ENCODE data around the gene TMEM87B. TPM values are rescaled to one million over a fixed set of nuclear protein-coding genes. Genes with fewer than 3 reads are reported as not detected.

The TMEM87B gene
- total RNA-seq, 2 donors from 2014 or later, result 8.0 to 13.2 TPM

DNA sequence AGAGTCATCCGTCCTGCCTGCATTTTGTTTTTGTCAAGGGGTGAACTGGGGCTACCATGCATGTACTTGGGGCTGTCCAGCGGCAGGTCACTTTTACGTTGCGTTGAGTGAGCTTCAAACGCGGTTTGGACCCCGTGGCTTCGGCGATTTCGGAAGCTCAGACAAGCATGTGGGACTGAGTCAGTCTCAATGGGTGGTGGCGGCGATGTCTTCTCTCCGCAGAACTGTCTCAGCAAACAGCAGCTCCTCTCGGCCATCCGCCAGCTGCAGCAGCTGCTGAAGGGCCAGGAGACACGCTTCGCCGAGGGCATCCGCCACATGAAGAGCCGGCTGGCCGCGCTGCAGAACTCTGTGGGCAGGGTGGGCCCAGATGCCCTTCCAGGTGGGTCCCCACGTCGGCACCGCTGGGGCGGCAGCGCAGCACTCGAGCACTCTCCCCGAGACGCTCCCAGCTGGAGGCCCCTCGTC is 104.4 kb downstream of the TMEM87B start:
- ATAC-seq (no peak), DNase-seq (ENCODE audit: low spot score) (no peak)
- H3K4me1 Mint-ChIP-seq (ENCODE audit: low read depth in 2 of 2), result peaks cover 13 to 16% of the 10 kb centered on the region in 2 donors
- H3K27me3 Mint-ChIP-seq, result no peaks in the 10 kb centered on the region
- no peak overlapping the region for H3K4me3 Mint-ChIP-seq
- no peaks in the 10 kb centered on the region for H3K9me3 Mint-ChIP-seq
- no peak overlapping the region for H3K27ac Mint-ChIP-seq
- H3K36me3 Mint-ChIP-seq, result no peaks in the 10 kb centered on the region

DNA sequence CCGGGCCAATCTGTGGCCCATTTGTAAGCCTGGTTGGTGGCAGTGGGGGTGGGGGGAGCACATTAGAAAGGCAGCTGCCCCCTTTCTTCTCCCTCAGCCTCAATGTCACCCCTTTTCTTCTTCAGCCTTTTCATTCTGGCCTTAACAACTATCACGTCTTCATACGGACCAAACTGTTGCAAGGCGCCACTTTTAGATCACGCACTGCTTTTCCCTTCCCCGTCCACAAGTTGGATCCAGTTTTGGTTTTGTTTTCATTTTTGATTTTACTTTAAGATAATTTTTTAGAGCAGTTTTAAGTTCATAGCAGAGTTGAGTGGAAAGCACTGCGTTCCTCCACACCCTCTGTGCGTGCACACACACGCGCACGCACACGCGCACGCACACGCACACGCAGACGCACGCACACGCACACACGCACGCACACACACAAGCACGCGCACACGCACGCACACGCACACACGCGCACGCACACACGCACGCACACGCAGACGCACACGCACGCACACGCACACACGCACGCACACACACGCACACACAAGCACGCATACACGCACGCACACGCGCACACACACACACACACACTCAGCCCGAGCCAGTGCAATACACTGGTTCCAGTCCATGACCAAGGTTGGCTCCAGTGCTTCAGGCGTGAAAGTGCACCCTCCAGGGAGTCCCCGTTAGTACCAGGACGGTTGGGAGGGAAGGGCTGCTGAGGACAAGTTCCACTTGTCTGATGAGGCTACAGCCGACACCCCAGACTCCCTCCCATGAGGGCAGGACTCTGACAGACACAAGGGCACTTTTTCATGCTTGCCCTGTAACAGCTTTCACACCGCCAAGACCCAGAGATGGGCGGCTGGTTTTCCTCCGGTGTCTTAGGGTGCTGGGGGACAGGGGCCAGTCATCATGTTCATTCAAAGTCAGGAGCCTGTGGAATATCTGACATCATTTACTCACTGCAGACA is 105.5 kb downstream of the TMEM87B start:
- no peak for DNase-seq (ENCODE audit: low spot score)
- H3K27me3 Mint-ChIP-seq, result no peaks in the 10 kb centered on the region
- no peak overlapping the region for H3K27ac Mint-ChIP-seq

DNA sequence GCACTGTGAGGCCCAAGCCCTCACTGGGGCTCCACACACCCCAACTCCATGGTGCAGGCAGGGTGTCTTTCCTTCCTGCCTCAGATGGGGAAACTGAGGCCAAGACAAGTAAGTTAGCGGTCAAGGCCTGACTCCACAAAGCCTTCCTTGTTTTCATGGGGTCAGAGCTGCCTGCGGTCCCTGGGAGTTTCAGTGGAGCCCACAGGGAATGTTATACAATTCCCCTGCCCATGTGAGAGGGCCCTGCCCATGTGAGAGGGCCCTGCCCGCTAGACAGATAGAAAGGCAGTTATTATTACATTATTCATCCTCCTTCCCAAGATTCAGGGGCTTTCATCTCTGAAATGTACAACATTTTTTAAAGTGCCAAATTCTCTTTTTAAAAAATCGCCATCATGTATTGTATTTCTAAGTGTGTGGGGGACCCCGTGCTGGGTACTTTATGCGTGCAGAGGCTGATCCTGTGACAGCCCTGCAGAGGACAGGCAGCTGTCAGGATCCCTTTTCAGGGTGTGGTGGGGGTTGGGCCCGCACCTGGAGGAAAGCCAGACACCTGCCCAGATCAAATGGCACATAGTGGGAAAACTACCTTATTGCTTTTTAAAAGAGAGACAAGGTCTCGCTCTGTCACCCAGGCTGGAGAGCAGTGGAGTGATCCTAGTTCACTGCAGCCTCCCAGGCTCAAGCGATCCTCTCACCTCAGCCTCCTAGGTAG is 106.5 kb downstream of the TMEM87B start:
- DNase-seq (ENCODE audit: low spot score), result no peak
- H3K27ac Mint-ChIP-seq, result no peak overlapping the region
- H3K27me3 Mint-ChIP-seq, result no peaks in the 10 kb centered on the region
- no peak for ATAC-seq
- no peak overlapping the region for H3K4me3 Mint-ChIP-seq
- no peaks in the 10 kb centered on the region for H3K36me3 Mint-ChIP-seq
- H3K9me3 Mint-ChIP-seq, result no peaks in the 10 kb centered on the region
- peaks cover 0 to under 1% of the 10 kb centered on the region in 2 donors for H3K4me1 Mint-ChIP-seq (ENCODE audit: low read depth in 2 of 2)

More for the DNA sequence above, 105.5 kb downstream of the TMEM87B start:
- Mint-ChIP-seq H3K4me1 (ENCODE audit: low read depth in 2 of 2) (peaks cover 8 to 11% of the 10 kb centered on the region in 2 donors), H3K9me3 (no peaks in the 10 kb centered on the region), H3K4me3 (no peak overlapping the region), H3K36me3 (no peaks in the 10 kb centered on the region)
- no peak for ATAC-seq

GRCh38 chr2:112162341-112162740 is 107.3 kb downstream of the TMEM87B start:
- DNase-seq (ENCODE audit: low spot score) (no peak), ATAC-seq (no peak)
- no peak overlapping the region for H3K4me3 Mint-ChIP-seq
- peaks cover 0 to 3% of the 10 kb centered on the region in 2 donors for H3K4me1 Mint-ChIP-seq (ENCODE audit: low read depth in 2 of 2)
- H3K36me3 Mint-ChIP-seq, result no peaks in the 10 kb centered on the region
- H3K9me3 Mint-ChIP-seq, result no peaks in the 10 kb centered on the region
- no peak overlapping the region for H3K27ac Mint-ChIP-seq
- H3K27me3 Mint-ChIP-seq, result no peaks in the 10 kb centered on the region

DNA sequence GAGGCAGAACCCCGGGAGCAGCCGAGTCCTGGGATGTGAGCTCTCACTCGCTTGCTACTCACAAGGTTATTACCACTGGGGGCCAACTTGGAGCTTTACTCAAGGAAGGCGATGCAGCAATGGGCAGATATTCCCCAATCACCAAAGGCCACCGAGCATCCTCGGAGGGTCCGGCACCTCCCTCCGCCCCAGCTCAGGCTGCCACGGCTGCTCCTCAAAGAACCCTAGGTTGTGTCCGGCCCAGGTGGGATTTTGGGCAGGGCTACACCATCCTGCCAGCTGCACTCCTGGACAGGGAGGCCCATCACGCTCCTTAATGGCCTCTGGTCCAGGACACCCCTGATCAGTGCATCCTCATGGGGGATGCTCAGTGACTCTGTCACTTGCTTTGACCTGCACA is 107.9 kb downstream of the TMEM87B start:
- no peak for ATAC-seq
- no peaks in the 10 kb centered on the region for H3K36me3 Mint-ChIP-seq
- peaks cover 3 to 5% of the 10 kb centered on the region in 2 donors for H3K4me1 Mint-ChIP-seq (ENCODE audit: low read depth in 2 of 2)

DNA sequence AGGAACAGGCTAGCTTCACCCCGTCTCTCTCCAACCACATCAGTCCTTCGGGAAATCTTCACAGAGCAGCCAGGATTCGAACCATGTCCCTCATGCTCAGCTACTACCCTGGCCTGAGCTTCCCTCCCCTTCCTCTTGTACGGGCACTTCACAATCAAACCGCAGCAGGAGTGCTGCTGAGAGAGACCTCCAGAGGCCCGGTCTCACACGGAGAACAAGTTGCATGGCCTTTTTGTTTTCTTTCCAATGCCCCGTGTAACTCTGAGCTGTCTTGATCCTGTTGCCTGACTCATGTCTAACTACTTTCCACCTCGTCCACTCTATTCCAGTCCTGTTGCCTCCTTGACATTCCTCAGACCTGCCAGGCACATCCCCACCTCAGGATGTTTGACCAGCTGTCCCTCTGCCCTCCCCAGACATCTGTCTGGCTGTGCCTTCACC is 108.5 kb downstream of the TMEM87B start:
- Mint-ChIP-seq H3K27me3 (no peaks in the 10 kb centered on the region), H3K4me1 (ENCODE audit: low read depth in 2 of 2) (peaks cover 9 to 11% of the 10 kb centered on the region in 2 donors), H3K27ac (no peak overlapping the region), H3K4me3 (no peak overlapping the region), H3K36me3 (no peaks in the 10 kb centered on the region), H3K9me3 (no peaks in the 10 kb centered on the region)
- ATAC-seq (no peak), DNase-seq (ENCODE audit: low spot score) (no peak)

More for the DNA sequence above, 107.9 kb downstream of the TMEM87B start:
- Mint-ChIP-seq H3K4me3 (no peak overlapping the region), H3K27me3 (no peaks in the 10 kb centered on the region), H3K9me3 (no peaks in the 10 kb centered on the region), H3K27ac (no peak overlapping the region)
- DNase-seq (ENCODE audit: low spot score), result no peak

DNA sequence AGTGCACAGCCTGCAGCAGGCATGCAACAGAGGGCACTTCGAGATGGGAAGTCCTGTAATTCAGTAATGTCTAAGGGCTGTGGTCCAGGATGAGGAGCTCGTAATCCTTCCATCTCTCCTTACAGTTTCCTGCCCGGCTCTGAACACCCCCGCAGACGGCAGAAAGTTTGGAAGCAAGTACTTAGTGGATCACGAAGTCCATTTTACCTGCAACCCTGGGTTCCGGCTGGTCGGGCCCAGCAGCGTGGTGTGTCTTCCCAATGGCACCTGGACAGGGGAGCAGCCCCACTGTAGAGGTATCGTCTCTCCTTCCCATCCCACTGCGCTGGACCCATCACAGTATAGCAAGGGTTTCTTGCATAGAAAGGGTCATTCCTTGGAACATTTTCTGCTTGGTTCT is 109.8 kb downstream of the TMEM87B start:
- peaks cover 0 to 4% of the 10 kb centered on the region in 2 donors for H3K27me3 Mint-ChIP-seq
- no peaks in the 10 kb centered on the region for H3K9me3 Mint-ChIP-seq
- no peak overlapping the region for H3K4me3 Mint-ChIP-seq
- ATAC-seq, result no peak
- no peaks in the 10 kb centered on the region for H3K36me3 Mint-ChIP-seq
- DNase-seq (ENCODE audit: low spot score), result no peak
- H3K27ac Mint-ChIP-seq, result no peak overlapping the region
- peaks cover 13 to 23% of the 10 kb centered on the region in 2 donors for H3K4me1 Mint-ChIP-seq (ENCODE audit: low read depth in 2 of 2)

DNA sequence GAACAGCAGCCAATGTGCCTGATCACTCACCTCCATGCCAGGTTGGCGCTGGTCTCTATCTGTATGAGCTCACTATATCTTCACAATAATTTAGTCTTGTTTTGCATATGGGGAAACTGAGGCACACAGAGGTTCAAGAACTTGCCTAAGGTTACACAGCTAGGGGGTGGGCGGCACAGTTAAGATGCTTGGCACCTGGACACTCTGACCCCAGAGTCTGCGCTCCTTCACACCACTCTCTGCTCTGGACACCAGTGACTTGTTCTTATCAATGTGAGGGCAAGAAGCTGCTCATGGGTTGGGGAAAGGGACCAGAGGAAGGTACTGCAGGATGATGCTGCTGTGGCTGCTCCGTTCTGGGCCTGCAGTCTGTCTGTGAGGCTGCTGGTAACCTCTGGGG is 110.2 kb downstream of the TMEM87B start:
- H3K27me3 Mint-ChIP-seq, result peaks cover 0 to 4% of the 10 kb centered on the region in 2 donors
- H3K9me3 Mint-ChIP-seq, result no peaks in the 10 kb centered on the region
- DNase-seq (ENCODE audit: low spot score), result no peak
- peaks cover 13 to 23% of the 10 kb centered on the region in 2 donors for H3K4me1 Mint-ChIP-seq (ENCODE audit: low read depth in 2 of 2)
- H3K4me3 Mint-ChIP-seq, result no peak overlapping the region
- no peaks in the 10 kb centered on the region for H3K36me3 Mint-ChIP-seq
- ATAC-seq, result no peak
- no peak overlapping the region for H3K27ac Mint-ChIP-seq

- no peak overlapping the region for H3K4me3 Mint-ChIP-seq
- no peak for ATAC-seq
- H3K27ac Mint-ChIP-seq, result no peak overlapping the region
- DNase-seq (ENCODE audit: low spot score), result no peak
- peaks cover 8 to 12% of the 10 kb centered on the region in 2 donors for H3K27me3 Mint-ChIP-seq
- no peaks in the 10 kb centered on the region for H3K9me3 Mint-ChIP-seq
- H3K36me3 Mint-ChIP-seq, result no peaks in the 10 kb centered on the region
- peaks cover 13 to 23% of the 10 kb centered on the region in 2 donors for H3K4me1 Mint-ChIP-seq (ENCODE audit: low read depth in 2 of 2)
Observed at GRCh38 chr2:112166806-112167499, 111.9 kb downstream of the TMEM87B start.

DNA sequence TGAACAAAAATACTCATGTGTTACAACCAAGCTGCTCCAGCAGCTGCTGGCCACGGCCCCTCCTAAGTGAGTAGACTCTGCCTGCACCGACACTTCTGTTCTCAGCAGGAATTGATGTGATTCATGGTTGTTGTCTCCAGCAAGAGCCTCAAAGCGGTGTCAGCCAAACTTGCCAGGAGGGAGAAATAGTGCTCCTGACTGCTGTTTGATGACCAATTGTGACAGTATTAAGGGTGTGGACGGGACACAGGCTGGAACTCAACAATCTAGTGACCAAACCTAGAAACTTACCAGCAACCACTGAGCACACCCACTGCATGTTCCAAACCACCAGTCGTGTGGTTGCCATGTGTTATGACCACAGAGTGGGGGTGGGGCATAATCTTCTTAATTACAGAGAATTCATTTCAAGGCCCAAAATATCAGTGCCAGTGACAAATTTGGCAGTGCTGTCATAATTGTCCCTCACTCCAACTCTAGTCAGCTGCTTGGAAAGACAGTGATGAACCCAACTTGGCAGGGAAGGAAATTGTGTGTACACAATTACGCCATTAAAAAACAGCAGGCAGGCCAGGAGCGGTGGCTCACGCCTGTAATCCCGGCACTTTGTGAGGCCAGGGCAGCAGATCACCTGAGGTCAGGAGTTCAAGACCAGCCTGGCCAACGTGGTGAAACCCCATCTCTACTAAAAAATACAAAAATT is 113.5 kb downstream of the TMEM87B start:
- ATAC-seq (peak in 1 of 2 donors; percentile 56), DNase-seq (ENCODE audit: low spot score) (no peak)
- Mint-ChIP-seq H3K27me3 (peaks cover 12 to 15% of the 10 kb centered on the region in 2 donors), H3K36me3 (no peaks in the 10 kb centered on the region), H3K4me3 (peak overlapping the region; percentile 23), H3K9me3 (no peaks in the 10 kb centered on the region), H3K4me1 (ENCODE audit: low read depth in 2 of 2) (peaks cover 13 to 23% of the 10 kb centered on the region in 2 donors), H3K27ac (no peak overlapping the region)
